ENCODE data around the gene LMBRD1.
"Not testable (repeated sequence)": the region's sequence is repeated elsewhere in the genome, so short reads cannot be mapped to it uniquely, and the experiment has no call there.

Gene LMBRD1

DNA sequence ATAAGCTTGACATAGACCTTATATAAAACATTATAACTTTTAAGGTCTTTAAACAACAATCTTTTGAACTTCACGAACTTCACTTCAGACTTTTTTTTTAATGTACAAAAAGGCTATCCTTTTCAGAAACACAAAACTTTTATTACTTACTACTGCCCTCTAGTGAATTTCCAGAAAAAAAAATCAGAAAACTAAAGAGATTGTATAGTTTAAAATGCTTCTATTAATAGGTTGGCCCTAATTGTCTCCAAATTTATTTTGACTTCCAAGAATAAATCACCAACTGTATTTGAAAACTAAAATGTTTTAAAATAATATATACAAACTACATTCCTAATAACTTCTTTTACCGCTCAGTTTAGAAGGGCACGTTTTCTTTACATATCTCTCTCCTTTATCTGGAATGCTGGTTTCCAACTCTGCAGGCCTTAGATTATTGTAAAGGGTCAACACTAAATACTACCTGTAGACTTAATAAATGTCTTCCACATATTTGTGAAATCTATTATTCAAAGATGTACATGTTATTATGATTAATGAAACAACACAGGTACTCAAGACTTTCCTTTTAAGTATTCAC is 66.8 kb downstream of the LMBRD1 start:
- no peak for DNase-seq

- no peak for DNase-seq
These were observed 74.1 kb downstream of the LMBRD1 start for GRCh38 chr6:69722683-69723082.

DNA sequence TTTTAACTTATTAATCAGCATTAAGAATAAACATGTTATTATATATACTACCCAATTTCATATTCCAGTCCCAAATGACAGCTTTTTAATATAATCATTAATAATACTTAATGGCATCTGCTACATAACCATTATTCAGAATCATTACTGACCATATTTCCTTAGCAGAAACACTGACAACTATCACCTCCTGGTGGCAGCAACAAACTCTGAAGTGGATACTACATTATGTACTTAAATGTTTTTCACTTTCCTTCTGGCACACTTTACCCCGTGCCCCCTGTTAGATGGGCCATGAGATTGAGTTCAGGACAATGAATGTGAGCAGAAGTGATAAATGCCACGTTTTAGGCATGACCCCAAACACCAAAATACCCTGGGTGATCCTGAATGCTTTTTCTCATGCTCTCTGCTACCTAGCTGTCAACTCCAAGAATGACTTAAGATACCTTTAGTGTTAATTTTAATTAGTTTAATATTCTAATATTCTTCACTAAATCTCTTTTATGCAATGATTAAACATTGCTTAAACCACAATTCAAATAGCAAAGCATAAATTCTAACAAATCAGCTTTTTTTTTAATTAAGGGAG is 77.1 kb downstream of the LMBRD1 start:
- DNase-seq = no peak

- DNase-seq = no peak
These were observed 90.1 kb downstream of the LMBRD1 start for GRCh38 chr6:69706724-69707123.

DNA sequence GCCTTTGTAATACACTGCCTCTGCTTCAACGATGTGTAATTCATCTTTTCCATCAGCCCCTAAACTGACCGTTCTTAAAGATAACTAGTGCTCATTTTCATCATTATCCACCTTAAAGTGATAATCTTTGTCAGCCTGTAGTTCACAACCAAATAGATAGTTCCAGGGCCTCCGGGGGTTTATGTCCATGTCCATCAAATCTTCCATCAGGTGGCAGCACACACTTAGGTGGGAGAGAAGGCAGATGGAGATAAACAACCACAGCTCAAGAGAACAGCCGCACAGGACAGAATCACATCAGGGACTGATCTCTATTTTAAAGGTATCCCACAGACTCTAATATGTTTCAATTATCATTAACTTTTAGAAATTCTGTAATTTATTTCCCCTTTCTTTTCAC is 90.9 kb downstream of the LMBRD1 start:
- no peak for DNase-seq

DNA sequence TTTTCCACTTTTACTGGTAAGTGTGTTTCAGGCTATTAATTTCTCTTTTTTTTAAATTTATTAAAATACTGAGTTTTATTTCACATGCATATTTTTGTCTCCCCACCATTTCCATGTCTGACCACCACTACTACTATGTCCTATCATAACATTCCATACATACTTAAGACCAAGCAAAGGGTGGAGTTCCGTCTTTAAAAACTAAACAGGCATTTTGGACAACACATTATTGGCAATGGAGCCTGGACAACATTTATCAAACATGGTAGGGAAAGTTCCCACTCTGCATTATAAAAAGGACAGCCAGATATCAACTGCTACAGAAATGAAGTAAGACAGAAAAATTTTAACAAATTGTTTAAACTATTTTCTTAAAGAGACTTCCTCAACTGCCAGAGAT is 91.9 kb downstream of the LMBRD1 start:
- no peak for DNase-seq

DNA sequence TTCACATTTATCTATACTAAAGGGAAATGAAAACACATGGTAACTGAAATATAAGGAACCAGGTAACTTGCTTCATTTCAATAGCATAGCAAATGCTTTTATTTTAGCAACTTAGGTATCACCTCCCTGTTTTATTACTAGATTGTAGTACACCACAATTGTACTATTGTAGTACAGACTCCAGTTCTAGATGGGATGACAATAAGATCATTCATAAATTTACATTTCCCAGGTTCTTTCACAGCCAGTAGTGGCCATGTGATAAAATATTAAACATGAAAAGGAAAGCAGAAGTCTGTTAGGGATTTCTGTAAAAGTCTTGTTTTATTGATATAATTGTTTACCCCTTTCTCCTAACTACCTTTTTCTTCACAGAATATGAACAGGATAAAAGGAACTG is 97.2 kb downstream of the LMBRD1 start:
- DNase-seq = no peak

DNA sequence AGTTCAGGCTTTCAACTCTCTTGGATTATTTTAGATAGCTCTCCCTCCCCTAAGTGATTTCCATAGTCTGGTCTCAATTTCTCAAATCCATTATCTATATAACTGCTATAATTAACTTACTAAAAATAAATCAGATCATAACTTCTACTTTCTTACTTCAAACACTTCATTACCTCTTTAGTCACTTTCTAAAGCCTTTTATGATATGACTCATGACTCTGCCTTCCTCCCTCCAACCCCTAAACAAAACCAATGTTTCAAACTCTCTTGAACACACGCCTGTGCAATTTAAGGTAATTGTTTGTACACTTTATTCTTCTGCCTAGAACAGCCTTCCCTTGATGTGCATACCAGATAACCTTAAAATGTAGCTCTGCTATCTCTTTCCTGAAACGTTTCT is 100.5 kb downstream of the LMBRD1 start:
- no peak for DNase-seq

- DNase-seq = no peak
These were observed 103.0 kb downstream of the LMBRD1 start for GRCh38 chr6:69693762-69694161.

- DNase-seq = no peak
These were observed 105.8 kb downstream of the LMBRD1 start for GRCh38 chr6:69690986-69691385.

DNA sequence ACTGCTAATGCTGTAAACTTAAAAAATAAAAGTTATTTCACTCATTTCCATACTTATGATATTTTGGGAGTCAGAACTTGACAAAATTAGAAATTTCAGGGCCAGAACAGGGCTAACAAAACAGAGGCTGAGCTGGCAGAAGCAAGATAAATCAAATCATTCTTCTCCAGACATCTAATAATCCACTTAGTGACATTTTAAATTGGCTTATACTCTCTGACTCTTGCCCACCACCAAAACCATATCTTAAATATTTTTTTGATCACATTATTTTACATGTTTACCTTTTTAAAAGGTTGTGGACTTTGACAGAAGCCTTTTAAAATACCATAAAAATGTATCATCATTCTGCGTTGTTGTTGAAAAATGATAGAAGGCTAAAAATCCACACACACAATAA is 116.5 kb downstream of the LMBRD1 start:
- no peak for DNase-seq

DNA sequence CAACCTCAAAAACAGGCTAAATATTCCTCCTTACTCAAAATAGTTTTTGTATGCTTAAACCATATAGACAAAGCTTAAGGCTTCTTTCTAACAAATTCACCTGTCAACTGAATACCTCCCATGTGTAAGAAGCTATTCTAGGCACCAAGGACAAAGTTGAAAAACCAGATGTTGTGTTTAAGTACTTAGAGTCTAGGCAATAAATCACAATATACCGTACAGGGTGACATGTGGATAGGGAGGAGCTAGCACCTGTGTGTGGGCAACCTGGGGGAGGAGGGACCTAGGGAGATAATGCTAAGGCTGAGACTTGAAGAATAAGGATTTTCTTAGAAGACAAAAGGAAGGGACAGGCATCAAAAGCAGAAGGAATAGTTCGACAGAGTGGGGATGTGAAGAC is 123.5 kb downstream of the LMBRD1 start:
- DNase-seq = no peak

GRCh38 chr6:69668916-69669315 is 127.9 kb downstream of the LMBRD1 start:
- no peak for DNase-seq

GRCh38 chr6:69666779-69667178 is 130.0 kb downstream of the LMBRD1 start:
- DNase-seq = not testable (repeated sequence)

GRCh38 chr6:69665437-69665836 is 131.4 kb downstream of the LMBRD1 start:
- no peak for DNase-seq

DNA sequence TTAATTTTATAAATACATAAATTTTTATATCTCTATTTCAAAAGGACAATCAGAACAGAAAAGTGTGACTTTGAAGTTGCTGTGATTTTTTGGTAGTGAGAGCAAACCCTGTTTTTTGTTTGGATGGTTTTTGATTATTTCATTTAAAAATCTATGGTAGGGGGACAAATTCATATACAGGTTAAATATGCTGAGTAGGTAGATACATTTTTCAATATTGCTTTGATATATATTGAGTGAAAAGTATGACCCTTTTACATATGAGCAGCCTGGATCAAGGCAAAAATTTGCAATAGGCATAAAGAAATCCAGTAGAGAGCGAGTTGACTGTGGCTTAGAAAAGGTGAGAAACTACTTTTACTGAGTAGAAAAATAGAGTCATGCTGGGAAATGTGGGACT is 132.3 kb downstream of the LMBRD1 start:
- no peak for DNase-seq

DNA sequence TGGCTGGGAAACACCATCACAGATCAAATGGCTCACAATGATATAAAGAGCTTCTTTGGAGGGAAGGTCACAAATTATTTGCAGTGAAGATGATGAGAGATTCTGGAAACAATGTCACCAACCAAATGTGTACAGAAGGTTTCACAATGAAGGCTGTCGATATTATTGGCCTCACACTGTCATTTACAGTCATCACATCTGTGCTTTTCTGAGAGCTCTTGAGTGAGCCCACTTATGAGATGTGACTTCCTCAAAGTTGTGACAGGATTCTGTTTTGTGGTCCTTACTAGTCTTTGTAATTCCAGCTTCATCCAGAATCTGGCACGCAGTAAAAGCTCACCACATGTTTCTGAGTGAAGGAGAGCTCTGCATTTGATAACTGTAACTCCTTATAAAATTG is 133.6 kb downstream of the LMBRD1 start:
- no peak for DNase-seq

DNA sequence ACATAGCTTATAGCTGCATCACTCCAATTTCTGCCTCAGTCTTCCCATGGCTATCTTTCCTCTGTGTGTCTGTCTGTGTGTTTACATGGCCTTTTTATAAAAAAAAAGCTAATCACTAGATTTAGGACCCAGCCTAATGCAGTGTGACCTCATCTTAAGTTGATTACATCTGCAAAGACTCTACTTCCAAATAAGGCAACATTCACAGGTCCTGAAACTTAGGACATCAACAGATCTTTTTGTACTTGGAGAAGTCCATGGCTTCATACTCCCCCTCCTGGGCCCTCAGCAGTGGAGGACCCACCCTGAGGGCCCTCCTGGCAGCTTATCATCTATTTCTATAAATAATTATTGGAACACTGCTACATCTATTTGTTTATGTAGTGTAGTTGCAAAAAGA is 146.1 kb downstream of the LMBRD1 start:
- DNase-seq = no peak

DNA sequence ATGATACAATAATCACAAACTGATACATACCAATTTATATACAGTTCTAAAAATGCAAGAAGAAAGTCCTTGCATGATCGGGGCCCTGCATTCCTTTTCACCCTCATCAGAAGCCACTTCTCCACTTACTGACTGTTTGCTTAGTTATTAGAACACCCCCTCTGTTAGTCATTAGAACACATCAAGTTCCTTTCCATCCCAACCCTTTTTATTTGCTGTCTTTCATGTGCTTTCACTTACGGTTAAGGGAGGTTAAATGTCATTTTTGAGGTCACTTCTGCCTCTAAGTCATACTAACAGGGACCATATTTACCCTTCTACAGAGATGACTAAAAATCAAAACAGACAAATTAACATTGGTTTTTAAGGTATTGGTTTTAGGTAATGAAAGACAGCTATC is 149.1 kb downstream of the LMBRD1 start:
- DNase-seq = no peak

- DNase-seq = no peak
These were observed 153.1 kb downstream of the LMBRD1 start for GRCh38 chr6:69643688-69644087.

DNA sequence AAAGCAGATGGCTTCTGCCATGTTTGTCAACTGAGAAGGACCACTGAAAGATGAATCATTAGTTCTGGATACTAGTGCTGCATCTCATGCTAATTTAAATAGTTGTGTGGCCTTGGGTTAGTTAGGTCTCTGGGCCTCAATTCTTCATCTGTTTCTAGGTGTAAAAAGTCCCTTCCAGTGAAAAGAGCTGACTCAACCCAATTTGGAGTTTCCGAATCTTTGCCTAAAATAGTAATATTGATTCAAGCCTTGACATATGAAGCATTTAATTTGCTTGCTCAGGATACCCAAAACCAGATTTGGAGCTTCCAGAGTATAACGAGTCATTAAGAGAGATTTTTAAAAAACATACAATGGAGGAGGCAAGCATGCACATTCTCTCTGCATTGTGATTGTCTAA is 163.9 kb downstream of the LMBRD1 start:
- no peak for DNase-seq

DNA sequence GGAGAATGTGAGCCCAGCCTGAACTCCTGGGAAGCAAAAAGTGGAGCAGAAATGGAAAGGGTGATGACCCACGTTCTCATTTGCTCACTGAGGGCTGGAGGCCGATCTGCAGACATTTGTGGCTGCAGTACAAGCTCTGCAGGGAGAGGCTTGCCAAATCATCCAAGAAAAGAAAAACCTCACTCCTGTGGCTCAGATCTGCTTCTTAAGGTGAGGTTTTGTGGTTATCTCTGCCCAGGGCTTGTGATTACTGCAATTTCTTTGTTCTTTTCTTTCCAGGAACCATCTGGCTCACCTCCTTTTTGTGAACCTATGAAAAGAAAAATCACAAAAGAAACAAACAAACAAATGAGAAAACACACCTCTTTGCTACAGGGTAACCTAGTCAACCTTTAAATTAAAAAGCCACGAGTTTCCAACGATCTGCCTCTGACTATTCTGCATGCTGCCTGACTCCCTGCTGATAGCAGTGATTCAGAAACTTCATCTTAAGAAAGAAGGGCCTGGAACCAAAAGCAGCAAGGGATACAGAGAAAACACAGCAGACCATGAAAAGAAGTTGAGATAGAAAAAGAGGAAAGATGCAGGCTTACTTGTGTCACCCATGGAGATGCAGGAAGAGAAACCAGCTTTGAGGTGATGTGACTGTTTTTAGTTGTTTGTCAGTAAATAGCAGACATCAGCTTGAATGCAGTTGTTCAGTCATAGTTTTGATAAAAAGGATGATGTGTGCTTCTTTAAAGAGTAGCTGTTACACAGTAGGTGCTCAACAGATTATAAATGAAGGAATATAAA is 165.1 kb downstream of the LMBRD1 start:
- no peak for DNase-seq

DNA sequence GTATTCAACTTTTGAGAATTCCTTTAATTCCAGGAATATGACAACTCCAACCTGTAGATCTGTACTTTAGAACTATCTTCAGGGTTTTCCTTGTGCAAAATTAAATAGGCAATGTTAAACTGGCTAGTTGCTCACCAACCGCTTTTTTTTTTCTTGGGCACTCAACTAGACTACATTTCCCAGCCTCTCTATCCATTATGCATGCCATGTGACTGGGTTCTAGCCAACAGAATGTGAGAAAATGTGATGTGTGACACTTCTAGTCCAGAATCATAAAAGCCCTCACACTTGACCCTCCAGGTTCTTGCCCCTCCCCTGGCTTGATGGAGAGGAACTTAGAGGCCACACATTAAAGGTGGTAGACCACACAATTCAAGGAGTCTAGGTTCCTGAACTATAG is 166.0 kb downstream of the LMBRD1 start:
- no peak for DNase-seq

- DNase-seq = no peak
These were observed 169.2 kb downstream of the LMBRD1 start for GRCh38 chr6:69627625-69628024.

DNA sequence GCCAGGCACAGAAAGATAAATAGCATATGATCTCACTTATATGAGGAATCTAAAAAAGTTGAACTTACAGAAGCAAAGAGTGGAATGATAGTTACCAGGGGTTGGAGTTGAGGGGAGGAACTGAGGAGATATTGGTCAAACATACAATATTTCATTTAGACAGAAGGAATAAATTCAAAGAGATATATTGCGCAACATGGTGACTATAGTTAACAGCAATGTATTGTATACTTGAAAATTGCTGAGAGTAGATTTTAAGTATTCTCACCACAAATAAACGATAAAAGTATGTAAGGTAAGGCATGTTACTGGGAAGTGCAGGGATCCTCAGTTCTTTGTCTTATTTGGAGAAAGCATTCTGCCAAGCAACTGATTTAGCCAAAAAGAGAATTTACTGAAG is 171.9 kb downstream of the LMBRD1 start:
- DNase-seq = no peak
